ENCODE data around the gene GBP1. TPM values are rescaled to one million over a fixed set of nuclear protein-coding genes. Genes with fewer than 3 reads are reported as not detected.
"Not testable (repeated sequence)": the region's sequence is repeated elsewhere in the genome, so short reads cannot be mapped to it uniquely, and the experiment has no call there.

Gene GBP1
- total and polyA plus RNA-seq, 2 of the 8 experiments (the other 6 are each of a cell fraction or from before 2014, with no cell fraction given) = not detected

DNA sequence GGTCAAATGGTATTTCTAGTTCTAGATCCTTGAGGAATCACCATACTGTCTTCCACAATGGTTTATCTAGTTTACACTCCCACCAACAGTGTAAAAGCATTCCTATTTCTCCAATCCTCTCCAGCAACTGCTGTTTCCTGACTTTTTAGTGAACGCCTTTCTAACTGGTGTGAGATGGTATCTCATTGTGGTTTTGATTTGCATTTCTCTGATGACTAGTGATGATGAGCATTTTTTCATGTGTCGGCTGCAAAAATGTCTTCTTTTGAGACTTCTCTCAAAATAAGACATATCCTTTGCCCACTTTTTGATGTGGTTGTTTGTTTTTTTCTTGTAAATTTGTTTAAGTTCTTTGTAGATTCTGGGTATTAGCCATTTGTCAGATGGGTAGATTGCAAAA is 36.0 kb downstream of the GBP1 start:
- POLR2A ChIA-PET (ENCODE audit: partially characterized antibody) = not testable (repeated sequence)
- 88% methylated on average over 2 of the region's 2 CpGs; no CpG with 5 or more reads in 1 of the 2 experiments for WGBS, 2 experiments (ENCODE audit: extremely low coverage in 1 of 2, insufficient coverage in 1 of 2, insufficient read length in 1 of 2, insufficient replicate concordance in 2 of 2, low coverage in 1 of 2, low lambda C conversion rate in 2 of 2, missing lambda C conversion rate in 1 of 2)

More for the DNA sequence above, 36.0 kb downstream of the GBP1 start:
- H2BK120ac ChIP-seq (replicated peaks; ENCODE audit: low read depth, low read length); H2BK12ac ChIP-seq (ENCODE audit: low read depth, low read length); H3K79me1 ChIP-seq (ENCODE audit: low read depth, low read length); H3K27ac ChIP-seq (ENCODE audit: low read depth, low read length); H2BK5ac ChIP-seq (ENCODE audit: low read depth, low read length); H3K23me2 ChIP-seq (ENCODE audit: low read depth, low read length); H2BK15ac ChIP-seq (ENCODE audit: low read length); H4K5ac ChIP-seq (ENCODE audit: insufficient read length, low read depth, low read length); H3K4ac ChIP-seq (replicated peaks; ENCODE audit: insufficient read length, low read depth, low read length); CTCF ChIA-PET (ENCODE audit: partially characterized antibody); H3K18ac ChIP-seq (ENCODE audit: extremely low read depth, low read length); H3K27me3 ChIP-seq (replicated peaks in 1 of 4; ENCODE audit: control insufficient read depth in 3 of 4, extremely low read depth in 1 of 4, insufficient read depth in 3 of 4, low read length in 3 of 4); FAIRE-seq; H3K9me3 ChIP-seq (ENCODE audit: insufficient read depth in 2 of 2, low read depth in 1 of 2, low read length in 1 of 2); H3K23ac ChIP-seq (ENCODE audit: insufficient read length); H4K20me1 ChIP-seq (replicated peaks in 1 of 2; ENCODE audit: control insufficient read depth in 1 of 2, insufficient read depth in 2 of 2, low read length in 2 of 2); H3K56ac ChIP-seq (replicated peaks; ENCODE audit: insufficient read length, low read depth, low read length); H4K8ac ChIP-seq (ENCODE audit: extremely low read depth, insufficient read depth, low read length); H2AFZ ChIP-seq (ENCODE audit: low read length); H3K79me2 ChIP-seq (ENCODE audit: control insufficient read depth in 1 of 2, insufficient read depth in 2 of 2, low read length in 2 of 2); H3K4me2 ChIP-seq (ENCODE audit: insufficient read depth in 1 of 2, low read depth in 2 of 2, low read length in 2 of 2); H2BK20ac ChIP-seq (ENCODE audit: low read length); H4K91ac ChIP-seq (replicated peaks; ENCODE audit: insufficient read length, low read length); H3K36me3 ChIP-seq (ENCODE audit: control insufficient read depth in 2 of 4, insufficient read depth in 4 of 4, low read length in 3 of 4); H3K14ac ChIP-seq (ENCODE audit: insufficient read length); H3K4me3 ChIP-seq (ENCODE audit: extremely low read depth in 1 of 4, insufficient read depth in 2 of 4, low read depth in 3 of 4, low read length in 4 of 4); H3K9ac ChIP-seq (replicated peaks in 1 of 4; ENCODE audit: extremely low read depth in 1 of 4, low read depth in 3 of 4, low read length in 3 of 4); DNase-seq (ENCODE audit: low read depth in 1 of 2, low spot score in 2 of 2); H2AK5ac ChIP-seq (ENCODE audit: low read depth, low read length); H3K4me1 ChIP-seq (replicated peaks in 1 of 4; ENCODE audit: control insufficient read depth in 3 of 4, insufficient read depth in 4 of 4, low read length in 3 of 4): not testable (repeated sequence)
